CD1c-positive myeloid dendritic cell (primary cell): Measurements from ENCODE around the gene OIP5.
"Not testable (repeated sequence)": the region's sequence is repeated elsewhere in the genome, so short reads cannot be mapped to it uniquely, and the experiment has no call there.

ENCODE experiments used
- DNase-seq: peaks from one replicate; pipeline ENCODE4 v3.0.0-alpha.2; 2016; ENCODE audit errors: extremely low spot score

The OIP5 gene

DNA sequence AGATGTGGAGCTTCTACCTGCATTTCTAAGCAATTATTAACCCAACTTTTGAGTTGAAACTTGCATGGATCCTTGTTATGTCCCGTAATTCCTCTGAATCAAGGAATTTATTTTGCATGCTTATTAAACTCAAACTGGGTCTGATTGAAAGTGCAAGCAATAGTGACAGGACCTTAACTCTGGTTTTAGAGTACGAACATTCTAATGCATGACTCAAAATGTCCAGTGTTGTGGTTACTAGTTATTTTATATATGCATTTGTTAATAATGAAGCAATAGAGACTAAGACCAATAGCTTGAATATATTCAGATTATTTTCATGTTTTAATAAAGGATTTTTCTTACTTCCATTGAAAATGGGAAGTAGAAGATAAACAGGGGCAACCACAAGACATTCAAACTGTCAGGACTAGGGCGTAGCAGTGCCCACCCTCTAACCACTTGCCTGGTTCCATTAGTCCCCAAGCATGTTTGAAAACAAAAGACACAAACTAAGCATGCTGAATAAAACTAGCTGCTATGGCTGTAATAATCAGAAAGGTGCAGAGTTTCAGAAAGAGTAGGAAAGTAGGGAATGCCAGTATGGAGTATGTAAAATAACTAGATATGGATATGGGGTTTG lies 28.1 kb downstream of the OIP5 start:
- DNase-seq = no peak

DNA sequence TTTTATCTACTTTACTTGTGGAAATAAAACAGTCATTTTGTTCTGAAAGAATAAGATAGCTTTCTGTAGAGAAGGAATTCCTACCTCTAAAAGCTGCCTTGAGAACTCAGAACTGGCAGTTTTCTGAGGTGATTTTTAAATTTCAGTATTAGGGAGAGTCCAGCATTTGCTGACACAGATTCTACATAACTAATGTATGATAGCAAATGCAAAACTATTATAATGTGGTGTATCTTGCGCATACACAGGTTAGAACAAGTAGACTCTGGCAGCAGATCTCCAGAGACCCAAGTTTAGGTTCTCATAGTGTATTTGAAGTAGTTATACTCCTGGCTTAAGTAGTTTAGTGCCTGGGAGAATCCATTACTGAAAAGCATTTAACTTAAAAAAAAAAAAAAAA lies 30.8 kb downstream of the OIP5 start:
- no peak for DNase-seq

DNA sequence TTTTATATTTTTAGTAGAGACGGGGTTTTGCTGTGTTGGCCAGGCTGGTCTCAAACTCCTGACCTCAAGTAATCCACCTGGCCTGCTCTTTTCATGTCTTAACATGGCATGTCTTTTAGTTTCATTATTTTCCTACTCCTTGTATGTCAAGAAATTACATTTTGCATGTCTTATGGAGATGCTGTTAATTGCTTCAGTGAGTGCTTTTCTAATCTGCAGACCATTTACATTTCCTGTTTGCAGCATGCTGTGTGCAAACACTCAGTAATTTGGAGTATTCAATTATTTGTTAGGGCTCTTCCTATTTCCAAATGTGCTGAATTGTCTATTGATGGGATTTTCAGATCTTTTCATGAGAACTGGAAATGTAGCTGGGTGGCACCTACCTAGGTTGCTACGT lies 31.3 kb downstream of the OIP5 start:
- DNase-seq = not testable (repeated sequence)

- DNase-seq = no peak
Observed at GRCh38 chr15:41292521-41292920, 39.9 kb downstream of the OIP5 start.

GRCh38 chr15:41291065-41291631 lies 41.2 kb downstream of the OIP5 start:
- peak; percentile 87 for DNase-seq

DNA sequence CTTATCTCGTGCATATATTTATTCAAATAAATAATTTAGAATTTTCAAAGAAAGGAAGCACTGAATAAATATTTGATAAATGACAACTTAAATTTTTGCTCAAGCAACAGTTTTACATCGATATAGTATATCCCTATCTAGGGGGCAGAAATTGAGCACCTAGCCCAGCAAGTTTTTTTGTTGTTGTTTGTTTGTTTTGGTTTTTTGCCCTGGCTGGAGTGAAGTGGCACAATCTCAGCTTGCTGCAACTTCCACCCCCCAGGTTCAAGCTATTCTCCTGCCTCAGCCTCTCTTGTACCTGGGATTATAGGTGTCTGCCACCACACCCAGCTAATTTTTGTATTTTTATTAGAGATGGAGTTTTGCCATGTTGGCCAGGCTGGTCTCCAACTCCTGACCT lies 42.4 kb downstream of the OIP5 start:
- DNase-seq = no peak

DNA sequence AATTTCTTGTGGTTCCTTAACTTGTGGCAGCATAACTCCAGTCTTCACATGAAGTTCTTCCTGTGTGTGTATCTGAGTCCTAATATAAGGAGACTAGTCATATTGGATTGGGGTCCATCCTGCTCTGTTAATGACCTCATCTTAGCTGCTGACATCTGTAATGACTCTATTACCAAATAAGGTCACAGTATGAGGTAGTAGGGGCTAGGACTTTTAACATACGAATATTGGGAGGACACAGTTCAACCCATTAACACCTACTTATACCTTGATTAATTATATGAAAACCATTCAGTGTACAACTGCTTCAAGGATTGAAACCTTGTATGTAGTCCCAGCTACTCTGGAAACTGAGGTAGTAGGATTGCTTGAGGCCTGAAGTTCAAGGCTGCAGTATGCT lies 43.9 kb downstream of the OIP5 start:
- no peak for DNase-seq

DNA sequence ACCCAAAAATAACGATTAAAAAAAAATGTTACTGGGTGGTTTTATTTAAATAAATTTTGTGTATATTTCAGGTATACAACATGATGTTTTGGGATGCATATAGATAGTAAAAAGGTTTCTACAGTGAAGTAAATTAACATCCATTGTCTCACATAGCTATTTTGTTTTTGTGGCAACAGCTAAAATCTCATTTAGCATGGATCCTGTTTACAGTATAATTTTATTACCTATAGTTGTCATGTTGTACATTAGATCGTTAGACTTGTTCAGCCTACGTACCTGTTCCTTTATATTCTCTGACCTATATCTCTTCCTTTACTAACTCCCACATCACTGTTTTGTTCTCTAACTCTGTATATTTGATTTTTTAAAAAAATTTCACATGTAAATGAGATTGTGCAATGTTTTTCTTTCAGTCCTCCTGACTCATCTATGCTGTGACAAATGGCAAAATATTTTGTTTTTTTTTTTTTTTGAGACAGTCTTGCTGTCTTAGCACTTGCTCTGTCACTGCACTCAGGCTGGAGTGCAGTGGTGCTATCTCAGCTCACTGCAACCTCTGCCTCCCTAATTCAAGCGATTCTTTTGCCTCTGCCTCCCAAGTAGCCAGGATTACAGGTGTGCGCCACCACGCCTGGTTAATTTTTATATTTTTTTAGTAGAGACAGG lies 45.6 kb downstream of the OIP5 start:
- DNase-seq = peak; percentile 66

GRCh38 chr15:41285285-41285684 lies 47.1 kb downstream of the OIP5 start:
- DNase-seq = peak; percentile 17

DNA sequence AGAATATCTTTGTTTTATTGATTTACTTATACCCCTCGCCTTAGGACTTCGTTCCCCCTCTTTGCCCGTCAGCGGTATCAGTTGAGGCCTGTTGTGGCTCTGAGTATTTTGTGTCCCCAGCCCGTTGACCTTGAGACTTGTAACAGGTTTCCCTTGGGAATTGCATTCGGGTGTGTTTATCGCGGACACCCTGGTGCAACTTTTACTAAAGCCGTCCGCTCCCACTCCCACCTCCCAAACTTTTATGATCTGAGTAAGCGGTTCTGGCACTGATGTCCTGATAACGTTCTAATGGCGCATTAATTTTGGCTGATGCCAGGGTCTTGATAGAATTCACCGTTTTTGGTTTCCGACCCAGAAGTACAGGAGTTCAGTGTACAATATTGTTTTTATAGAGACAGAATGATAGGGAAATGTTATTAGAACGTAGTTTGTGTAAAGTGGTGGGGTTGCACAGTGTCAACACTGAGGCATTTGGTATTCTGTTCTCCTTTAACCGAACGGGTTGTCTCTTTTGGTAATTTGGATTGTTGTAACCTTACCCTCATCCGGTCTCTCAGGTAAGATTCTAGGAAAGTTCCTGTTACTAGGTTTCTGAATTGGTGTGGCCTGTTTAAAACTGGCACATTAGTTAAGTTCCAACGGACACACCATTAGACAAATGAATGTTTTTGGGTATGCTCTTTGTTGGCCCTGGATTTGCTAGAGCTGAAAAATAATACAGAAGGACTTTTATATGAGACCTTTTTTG lies 47.8 kb downstream of the OIP5 start:
- no peak for DNase-seq

DNA sequence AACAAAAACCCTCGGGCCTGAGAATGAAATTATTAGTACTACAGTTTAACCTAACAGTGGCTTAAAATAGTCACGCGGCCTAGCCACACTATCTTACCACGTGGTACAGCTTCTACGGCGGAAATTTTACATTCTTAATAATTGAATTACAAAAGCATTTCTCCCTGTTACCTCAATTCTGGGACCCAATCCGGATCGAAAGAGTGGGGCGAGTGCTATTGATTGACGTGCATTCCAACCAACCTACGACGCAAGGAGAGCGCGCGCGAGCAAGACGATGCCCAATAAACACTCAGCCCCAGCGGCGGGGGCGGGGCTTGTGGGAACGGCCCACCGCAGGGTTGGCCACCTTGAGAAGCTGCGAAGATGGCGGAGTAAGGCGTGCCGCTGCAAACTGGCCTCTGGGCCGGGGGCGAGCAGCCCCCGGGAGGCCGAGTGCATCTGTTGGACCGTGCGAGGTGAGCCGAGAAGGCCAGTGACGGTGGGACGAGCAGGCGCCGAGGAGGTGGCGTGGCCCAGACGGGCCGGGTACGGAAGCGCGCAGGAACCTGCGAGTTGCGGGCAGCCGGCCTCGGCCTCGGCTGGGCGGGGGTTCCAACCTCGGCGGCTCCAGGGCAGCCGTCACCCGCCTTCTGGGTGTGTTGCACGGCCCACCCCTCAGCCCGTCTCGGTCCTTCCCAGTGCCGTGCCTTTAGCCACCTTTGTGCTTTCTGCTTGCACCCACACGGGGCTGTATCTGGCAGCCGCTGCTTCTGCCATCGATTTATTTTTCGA lies 48.6 kb downstream of the OIP5 start:
- peak; percentile 100 for DNase-seq

- DNase-seq = not testable (repeated sequence)
Observed at GRCh38 chr15:41282980-41283652, 49.3 kb downstream of the OIP5 start.

DNA sequence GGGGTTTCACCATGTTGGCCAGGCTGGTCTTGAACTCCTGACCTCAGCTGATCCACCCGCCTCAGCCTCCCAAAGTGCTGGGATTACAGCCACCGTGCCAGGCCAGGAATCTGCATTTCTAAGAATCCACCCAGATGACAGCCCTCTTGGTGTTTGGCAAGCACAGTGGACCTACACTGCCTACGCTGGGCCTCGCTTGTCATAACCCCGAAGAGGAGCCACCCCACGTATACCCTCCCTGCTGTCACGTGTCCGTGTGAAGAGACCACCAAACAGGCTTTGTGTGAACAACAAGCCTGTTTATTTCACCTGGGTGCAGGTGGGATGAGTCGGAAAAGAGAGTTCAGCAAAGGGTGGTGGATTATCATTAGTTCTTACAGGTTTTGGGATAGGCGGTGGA lies 50.0 kb downstream of the OIP5 start:
- not testable (repeated sequence) for DNase-seq

GRCh38 chr15:41281236-41281635 lies 51.2 kb downstream of the OIP5 start:
- DNase-seq = no peak

GRCh38 chr15:41279535-41280283 lies 52.7 kb downstream of the OIP5 start:
- DNase-seq = no peak

- DNase-seq = peak; percentile 26
Observed at GRCh38 chr15:41278319-41278718, 54.1 kb downstream of the OIP5 start.

GRCh38 chr15:41276831-41277230 lies 55.6 kb downstream of the OIP5 start:
- no peak for DNase-seq

DNA sequence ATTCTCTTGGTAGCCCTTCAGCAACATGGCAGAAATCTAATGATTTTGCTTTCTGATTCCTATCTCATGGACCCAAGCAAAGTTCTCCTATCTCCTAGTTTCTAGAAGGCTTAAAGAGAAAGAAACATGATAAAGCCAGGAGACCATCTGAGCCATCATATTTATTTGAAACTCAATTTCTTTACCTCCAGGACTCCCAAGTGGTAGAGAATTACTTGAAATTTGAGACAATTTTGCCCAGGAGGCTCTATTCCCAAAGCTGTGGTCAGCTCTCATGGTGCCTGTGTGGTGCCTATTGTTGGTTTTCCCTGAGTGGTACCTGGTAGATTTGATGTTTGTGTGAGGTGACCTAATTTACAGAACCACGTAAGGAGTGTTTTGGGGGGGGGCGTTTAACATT lies 62.5 kb downstream of the OIP5 start:
- DNase-seq = no peak

GRCh38 chr15:41263891-41264351 lies 68.5 kb downstream of the OIP5 start:
- DNase-seq = no peak

GRCh38 chr15:41262571-41262970 lies 69.8 kb downstream of the OIP5 start:
- DNase-seq = no peak
